Measurements from ENCODE around the gene TREML4. TPM values are rescaled to one million over a fixed set of nuclear protein-coding genes. Genes with fewer than 3 reads are reported as not detected.

TREML4 gene
- total and polyA plus RNA-seq, 4 donors: 0.08 to 0.31 TPM; not detected in 2

DNA sequence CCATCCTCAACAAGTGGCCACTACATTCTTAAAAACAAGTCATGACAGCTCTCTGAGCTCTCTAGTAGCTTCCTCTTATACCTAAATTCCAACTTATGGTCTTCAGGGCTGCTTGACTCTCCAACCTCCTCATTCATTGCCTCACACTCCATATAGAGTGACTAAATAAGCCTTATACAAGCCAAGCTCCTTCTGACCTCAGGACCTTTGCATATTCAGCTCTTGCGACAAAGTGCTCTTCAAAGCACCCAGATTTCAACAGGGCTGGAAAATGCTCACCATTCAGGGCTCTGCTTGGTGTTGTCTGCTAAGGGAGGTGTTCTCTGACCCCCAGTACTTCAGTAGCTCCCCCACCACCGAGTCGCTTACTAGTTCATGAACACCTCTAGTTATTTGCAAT, 30.9 kb upstream of the TREML4 start:
- TF ChIP-seq ATF3 (IDR thresholded peaks at IDR 0.05): no peak
- no peak for TF ChIP-seq HNF4G (IDR thresholded peaks at IDR 0.05)
- no peak for TF ChIP-seq RAD21 (IDR thresholded peaks at IDR 0.05)
- no peak for TF ChIP-seq MAX (IDR thresholded peaks at IDR 0.05)
- TF ChIP-seq GABPA (IDR thresholded peaks at IDR 0.05 in 1 of 2, conservative IDR thresholded peaks at IDR 0.05 in 1 of 2): no peak
- TF ChIP-seq NR2F2 (IDR thresholded peaks at IDR 0.05): no peak
- H3K4me1 ChIP-seq (ENCODE audit: control insufficient read depth in 4 of 4, insufficient read depth in 4 of 4, low read length in 3 of 4): peaks cover 0 to 1% (median 0%) of the 10 kb centered on the region in 4 donors
- no peaks in the 10 kb centered on the region for H3K27me3 ChIP-seq (ENCODE audit: control insufficient read depth in 4 of 4, insufficient read depth in 4 of 4, low read length in 3 of 4)
- H3K27ac ChIP-seq (ENCODE audit: low read depth in 1 of 2, low read length in 2 of 2): no peak overlapping the region
- no peaks in the 10 kb centered on the region for H3K9me3 ChIP-seq (ENCODE audit: control insufficient read depth in 4 of 4, low read length in 3 of 4)
- DNase-seq (ENCODE audit: low spot score): no peak
- no peaks in the 10 kb centered on the region for H3K36me3 ChIP-seq (ENCODE audit: control insufficient read depth in 4 of 4, insufficient read depth in 3 of 4, low read depth in 1 of 4, low read length in 3 of 4)
- WGBS: 92% methylated on average over 3 of the region's 3 CpGs
- no peak overlapping the region for H3K4me3 ChIP-seq (ENCODE audit: low read depth in 1 of 3, low read length in 3 of 3)
- no peak overlapping the region for H3K9ac ChIP-seq (ENCODE audit: low read depth in 1 of 2, low read length in 2 of 2)

DNA sequence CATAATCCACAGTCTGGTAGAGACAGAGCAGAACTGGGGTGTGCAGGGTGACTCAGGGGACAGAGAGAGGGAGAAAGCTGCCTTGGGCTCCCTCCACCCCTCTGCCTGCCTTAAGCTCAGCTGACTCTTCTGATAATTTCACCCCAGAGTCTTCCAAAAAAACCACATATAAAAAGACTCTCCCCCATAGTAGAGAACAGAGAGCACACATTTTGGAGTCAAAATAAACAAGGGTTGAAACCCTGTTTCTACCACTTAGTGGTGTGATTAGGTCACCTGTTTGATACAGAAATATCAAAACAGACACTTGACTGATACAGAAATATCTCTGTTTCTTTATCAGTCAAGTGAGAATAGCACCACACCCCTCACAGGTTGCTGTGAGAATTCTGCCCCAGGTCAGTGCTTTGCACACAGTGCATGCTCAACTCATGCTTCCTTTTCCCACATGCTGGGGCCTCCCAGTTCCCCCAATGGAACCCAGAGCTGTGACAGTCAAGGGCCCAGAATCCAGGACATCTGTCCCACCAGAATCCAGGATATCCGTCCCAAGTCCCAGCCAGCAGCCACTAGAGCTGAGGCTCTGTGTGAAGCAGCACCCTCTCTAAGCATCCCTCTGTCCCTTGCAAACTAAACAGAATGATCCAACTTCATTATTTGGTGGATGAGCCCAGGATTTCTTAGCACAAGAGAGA, 28.4 kb upstream of the TREML4 start:
- H3K27ac ChIP-seq (ENCODE audit: low read depth in 1 of 2, low read length in 2 of 2): peak overlapping the region; percentile 56 to 68
- 79% methylated on average over 1 of the region's 1 CpG for WGBS
- peaks cover 0 to 1% (median 0%) of the 10 kb centered on the region in 4 donors for H3K4me1 ChIP-seq (ENCODE audit: control insufficient read depth in 4 of 4, insufficient read depth in 4 of 4, low read length in 3 of 4)
- H3K4me3 ChIP-seq (ENCODE audit: low read depth in 1 of 3, low read length in 3 of 3): no peak overlapping the region
- no peaks in the 10 kb centered on the region for H3K9me3 ChIP-seq (ENCODE audit: control insufficient read depth in 4 of 4, low read length in 3 of 4)
- DNase-seq (ENCODE audit: low spot score): no peak
- no peaks in the 10 kb centered on the region for H3K36me3 ChIP-seq (ENCODE audit: control insufficient read depth in 4 of 4, insufficient read depth in 3 of 4, low read depth in 1 of 4, low read length in 3 of 4)
- H3K9ac ChIP-seq (ENCODE audit: low read depth in 1 of 2, low read length in 2 of 2): no peak overlapping the region
- no peaks in the 10 kb centered on the region for H3K27me3 ChIP-seq (ENCODE audit: control insufficient read depth in 4 of 4, insufficient read depth in 4 of 4, low read length in 3 of 4)
- no peak for TF ChIP-seq TAF1 (conservative IDR thresholded peaks at IDR 0.05)
- no peak for TF ChIP-seq NR2F2 (IDR thresholded peaks at IDR 0.05)
- no peak for TF ChIP-seq MAX (IDR thresholded peaks at IDR 0.05)
- no peak for TF ChIP-seq EGR1 (IDR thresholded peaks at IDR 0.05; ENCODE audit: low read depth in 2 of 2)
- no peak for TF ChIP-seq HNF4A (conservative IDR thresholded peaks at IDR 0.05)
- TF ChIP-seq ZBTB33 (IDR thresholded peaks at IDR 0.05): no peak
- no peak for TF ChIP-seq RAD21 (IDR thresholded peaks at IDR 0.05)
- TF ChIP-seq ATF3 (IDR thresholded peaks at IDR 0.05): no peak
- TF ChIP-seq RXRA (IDR thresholded peaks at IDR 0.05): no peak
- TF ChIP-seq JUND (IDR thresholded peaks at IDR 0.05): no peak
- TF ChIP-seq HNF4G (IDR thresholded peaks at IDR 0.05): no peak
- no peak for TF ChIP-seq FOXA1 (IDR thresholded peaks at IDR 0.05)

DNA sequence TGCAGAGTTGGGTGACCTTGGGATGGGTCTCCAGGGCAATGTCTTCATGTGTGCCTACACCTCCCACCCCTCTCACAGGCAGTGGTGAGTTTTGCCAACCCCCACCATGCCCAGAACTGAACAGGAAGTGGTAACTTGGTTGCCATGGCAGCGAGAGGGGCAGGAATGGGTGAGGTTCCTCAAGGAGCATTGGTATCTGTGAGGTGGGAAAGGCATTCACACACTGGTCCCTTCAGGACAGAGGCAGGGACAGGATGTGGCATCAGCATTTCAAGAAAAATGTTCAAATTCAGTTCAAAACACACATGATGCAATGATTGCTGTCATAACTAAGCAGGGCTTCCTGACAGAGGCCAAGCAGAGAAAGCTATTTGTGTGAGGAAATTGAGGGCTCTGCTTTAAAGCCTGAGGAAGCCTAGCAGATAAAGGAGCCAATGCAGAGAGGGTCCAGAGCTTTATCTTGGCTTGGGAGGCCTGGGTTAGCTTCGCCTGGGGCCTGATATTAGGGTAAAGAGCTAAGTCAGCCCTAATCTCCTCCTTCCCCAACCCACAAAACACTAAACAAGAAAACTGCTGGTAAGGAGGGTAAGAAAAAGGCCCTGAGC, 27.8 kb upstream of the TREML4 start:
- Histone ChIP-seq H3K4me3 (ENCODE audit: low read depth in 1 of 3, low read length in 3 of 3) (no peak overlapping the region), H3K27me3 (ENCODE audit: control insufficient read depth in 4 of 4, insufficient read depth in 4 of 4, low read length in 3 of 4) (no peaks in the 10 kb centered on the region), H3K36me3 (ENCODE audit: control insufficient read depth in 4 of 4, insufficient read depth in 3 of 4, low read depth in 1 of 4, low read length in 3 of 4) (no peaks in the 10 kb centered on the region), H3K4me1 (ENCODE audit: control insufficient read depth in 4 of 4, insufficient read depth in 4 of 4, low read length in 3 of 4) (peaks cover 0 to 1% (median 0%) of the 10 kb centered on the region in 4 donors), H3K9ac (ENCODE audit: low read depth in 1 of 2, low read length in 2 of 2) (peak overlapping the region in 1 of 2 donors; percentile 31), H3K9me3 (ENCODE audit: control insufficient read depth in 4 of 4, low read length in 3 of 4) (no peaks in the 10 kb centered on the region), H3K27ac (ENCODE audit: low read depth in 1 of 2, low read length in 2 of 2) (peak overlapping the region; percentile 56 to 68)
- TF ChIP-seq HNF4A (conservative IDR thresholded peaks at IDR 0.05): no peak
- no peak for TF ChIP-seq NR2F2 (IDR thresholded peaks at IDR 0.05)
- no peak for TF ChIP-seq ZBTB33 (IDR thresholded peaks at IDR 0.05)
- no peak for TF ChIP-seq YY1 (IDR thresholded peaks at IDR 0.05)
- TF ChIP-seq RXRA (IDR thresholded peaks at IDR 0.05): no peak
- no peak for TF ChIP-seq JUND (IDR thresholded peaks at IDR 0.05)
- no peak for TF ChIP-seq EGR1 (IDR thresholded peaks at IDR 0.05; ENCODE audit: low read depth in 2 of 2)
- DNase-seq (ENCODE audit: low spot score): peak; percentile 62
- 77% methylated on average over 2 of the region's 2 CpGs for WGBS
